T-helper 1 cell treated with Interleukin-12 subunit alpha and Interleukin-12 subunit beta and Interleukin-4 antibody, amounts not matched to agents 30 ng/mL and 1 ng/mL, for 36 hours (primary cell): Measurements from ENCODE around the gene ZNRF2. TPM values are rescaled to one million over a fixed set of nuclear protein-coding genes. Genes with fewer than 3 reads are reported as not detected.

Source experiments
- intact Hi-C: fragments of 100-400 bp; cut with micrococcal nuclease; formaldehyde crosslinking; loops from one replicate; pipeline ENCODE4 v1.15.1; 2024
- total RNA-seq: library from RNA; stranded (reverse); gene quantifications from 2 replicates; pipeline ENCODE4 v1.2.3, GENCODE V29; 2022

ZNRF2 gene
- total RNA-seq, 1 donor from 2014 or later: 15.6 TPM

DNA sequence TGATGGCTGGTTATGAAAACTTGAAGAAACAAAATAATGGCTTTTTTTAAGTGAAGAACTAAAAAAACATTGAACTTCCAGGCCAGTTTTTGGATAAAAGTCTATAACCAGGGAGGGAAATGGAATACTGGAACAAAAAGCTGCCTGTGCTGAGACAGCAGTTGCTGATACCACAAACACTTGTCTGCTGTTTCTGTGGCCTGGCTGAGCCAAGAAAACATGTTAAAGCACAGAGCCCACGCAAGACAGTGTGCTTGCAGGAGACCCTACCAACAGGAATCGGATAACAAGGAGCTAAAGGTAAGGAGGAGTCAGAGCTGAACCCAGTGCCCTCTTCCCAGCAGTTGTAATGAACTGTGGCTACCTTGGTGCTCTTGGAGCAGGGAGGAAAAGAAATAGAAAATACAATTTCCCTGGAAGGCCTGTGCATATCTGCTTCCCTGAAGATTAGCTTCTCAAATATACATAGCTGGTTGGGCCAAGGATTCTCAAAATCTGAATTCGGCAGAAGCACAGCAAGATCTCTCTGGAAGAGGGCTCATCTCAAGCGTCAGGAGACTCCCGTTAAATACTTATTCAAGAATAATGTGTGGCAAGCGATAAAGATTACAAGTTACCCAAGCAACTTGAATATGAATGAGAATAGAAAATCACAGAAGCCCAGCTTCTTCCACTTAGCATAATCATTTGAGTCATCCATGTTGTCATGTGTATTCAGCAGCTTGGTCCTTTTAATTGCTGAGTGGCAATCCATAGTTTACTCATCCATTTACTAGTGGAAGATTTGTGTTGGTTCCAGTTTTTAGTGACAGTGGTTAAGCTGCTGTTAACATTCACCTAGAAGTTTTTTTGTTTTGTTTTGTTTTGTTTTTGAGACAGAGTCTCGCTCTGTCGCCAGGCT, 106.6 kb downstream of the ZNRF2 start:
- intact Hi-C loops: no loop called here

DNA sequence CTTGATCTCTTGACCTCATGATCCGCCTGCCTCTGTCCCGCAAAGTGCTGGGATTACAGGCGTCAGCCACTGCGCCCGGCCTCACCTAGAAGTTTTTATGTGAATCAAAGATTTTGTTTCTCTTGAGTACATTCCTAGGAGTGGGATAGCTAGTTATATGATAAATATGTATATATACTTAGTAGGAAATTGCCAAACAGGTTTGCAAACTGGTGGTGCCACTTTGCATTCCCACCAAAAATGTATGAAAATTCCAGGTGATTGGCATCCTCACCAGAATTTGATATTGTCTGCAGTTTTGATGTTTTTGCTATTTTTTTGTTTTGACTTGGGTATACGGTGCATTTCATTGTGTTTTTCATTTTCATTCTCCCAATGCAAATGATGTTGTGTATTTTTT, 107.4 kb downstream of the ZNRF2 start:
- intact Hi-C loops: no loop called here

DNA sequence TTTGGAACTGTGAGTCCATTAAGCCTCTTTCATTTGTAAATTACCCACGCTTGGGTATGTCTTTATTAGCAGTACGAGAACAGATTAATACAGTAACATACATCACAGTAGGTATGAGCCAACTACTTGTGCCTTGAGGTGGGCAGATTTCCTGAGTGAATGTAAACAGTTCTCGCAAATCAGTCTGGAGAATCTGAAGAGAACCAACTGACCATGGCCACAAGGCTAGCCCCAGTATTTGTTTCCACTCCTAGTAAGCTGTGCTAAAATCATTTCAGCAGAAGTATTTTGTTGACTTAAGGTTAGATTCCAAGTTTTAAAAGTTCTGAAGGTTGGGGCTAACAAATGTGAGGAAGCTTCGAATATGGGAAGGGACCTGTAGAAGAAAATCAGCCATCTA, 111.3 kb downstream of the ZNRF2 start:
- intact Hi-C loops: no loop called here

DNA sequence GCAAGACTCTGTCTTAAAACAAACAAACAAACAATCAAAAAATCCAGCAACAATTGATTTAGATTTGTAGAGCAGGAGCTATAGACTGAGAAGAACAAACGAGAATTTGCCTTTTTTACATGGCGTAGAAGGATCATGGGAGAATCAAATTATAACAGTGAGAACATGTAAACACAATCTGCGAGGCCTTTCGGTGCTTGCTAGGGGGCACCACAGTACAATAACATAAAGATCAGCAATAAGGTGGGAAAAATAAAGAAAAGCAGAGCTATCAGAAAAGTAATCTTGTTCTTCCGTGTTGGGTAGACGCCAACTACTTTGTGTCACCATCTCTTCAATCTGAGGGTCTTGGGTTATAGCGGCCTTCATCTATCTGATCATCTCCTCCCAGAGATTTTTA, 112.0 kb downstream of the ZNRF2 start:
- intact Hi-C loops: no loop called here

DNA sequence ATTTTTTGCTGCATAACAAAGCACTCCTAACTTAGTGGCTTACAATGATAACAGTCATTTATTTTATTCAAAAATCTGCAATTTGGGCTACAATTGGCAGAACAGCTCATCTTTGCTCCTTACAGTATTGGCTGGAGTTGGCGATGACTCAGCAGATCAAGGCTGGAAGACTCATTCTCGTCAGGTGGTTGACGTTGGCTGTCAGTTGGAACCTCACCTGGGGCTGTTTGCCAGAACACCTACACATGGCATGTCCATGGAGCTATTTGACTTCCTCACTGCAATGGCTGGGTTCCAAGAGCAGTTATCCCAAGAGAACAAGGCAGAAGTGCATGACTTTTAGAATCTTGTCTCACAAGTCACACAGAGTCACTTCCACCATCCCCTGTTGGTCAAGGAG, 119.1 kb downstream of the ZNRF2 start:
- intact Hi-C loops: no loop called here

DNA sequence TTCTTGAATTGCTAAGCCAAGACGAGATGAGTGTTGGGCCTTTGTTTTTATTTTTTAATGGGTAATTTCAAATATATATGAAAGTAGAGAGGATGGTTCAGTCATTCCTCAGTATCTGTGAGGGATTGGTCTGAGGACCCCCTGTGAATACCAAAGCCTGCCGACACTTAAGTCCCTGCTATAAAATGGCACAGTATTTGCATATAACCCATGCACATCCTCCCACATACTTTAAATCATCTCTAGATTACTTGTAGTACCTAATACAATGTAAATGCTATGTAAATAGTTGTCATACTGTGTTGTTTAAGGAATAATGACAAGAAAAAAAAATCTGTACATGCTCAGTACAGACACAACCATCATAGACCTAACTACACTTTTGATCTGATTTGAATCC, 120.8 kb downstream of the ZNRF2 start:
- intact Hi-C loops: no loop called here

DNA sequence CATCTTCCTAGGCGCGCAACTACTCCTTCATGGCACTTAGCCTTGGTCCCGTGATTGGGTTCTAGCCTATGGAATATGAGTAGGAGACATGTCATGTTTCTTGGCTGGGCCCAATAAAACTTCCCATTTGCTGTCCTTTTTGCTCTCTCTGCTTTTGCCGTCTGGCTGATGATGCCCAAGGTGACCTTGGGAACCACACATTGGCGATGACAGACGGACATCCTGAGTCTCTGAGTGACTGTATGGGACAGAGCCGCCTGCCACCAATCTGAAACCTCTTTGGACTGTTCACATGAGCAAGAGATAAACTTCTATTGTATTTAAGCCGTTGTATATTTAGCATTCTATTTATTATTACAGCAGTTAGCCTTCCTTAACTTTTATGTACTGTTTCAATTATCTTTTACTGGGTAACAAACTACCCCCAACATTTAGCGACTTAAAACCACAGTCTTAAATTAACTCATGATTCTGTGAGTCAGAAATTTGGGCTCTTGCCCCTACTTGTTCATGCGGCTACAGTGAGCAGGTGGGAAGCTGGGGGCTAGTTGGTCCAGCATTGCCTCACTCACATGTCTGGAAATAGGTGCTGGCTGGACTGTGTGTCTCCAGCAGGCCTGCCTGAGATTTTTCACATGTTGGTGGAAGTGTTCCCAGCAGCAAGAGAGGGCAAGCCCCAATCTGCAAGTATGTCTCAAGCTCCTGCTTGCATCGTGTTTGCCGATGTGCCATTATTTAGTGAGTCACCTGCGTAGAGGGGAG, 122.4 kb downstream of the ZNRF2 start:
- intact Hi-C loops: no loop called here

DNA sequence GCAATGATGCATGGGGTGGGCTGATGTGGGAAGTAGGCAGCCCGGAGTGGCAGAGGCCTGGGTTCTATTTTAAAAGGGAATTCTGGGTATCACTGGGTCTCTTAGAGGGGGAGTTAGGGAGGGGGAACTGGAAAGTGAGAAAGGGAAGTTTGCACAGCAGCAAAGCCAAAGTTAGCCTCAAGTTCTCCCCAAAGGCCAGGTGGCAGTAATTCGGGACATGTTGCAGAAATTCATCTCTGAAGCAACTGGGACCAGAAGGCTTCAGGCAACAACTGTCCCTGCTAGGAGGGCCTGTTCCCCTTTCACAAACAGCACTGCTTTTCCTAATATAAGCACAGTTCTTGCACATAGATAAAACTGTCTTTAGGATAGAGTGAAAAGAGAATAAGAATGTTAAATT, 126.8 kb downstream of the ZNRF2 start:
- intact Hi-C loops: loop anchor here (5.0 kb wide), 1 partner anchor 249 kb away; no protein-coding TSS in a partner anchor

DNA sequence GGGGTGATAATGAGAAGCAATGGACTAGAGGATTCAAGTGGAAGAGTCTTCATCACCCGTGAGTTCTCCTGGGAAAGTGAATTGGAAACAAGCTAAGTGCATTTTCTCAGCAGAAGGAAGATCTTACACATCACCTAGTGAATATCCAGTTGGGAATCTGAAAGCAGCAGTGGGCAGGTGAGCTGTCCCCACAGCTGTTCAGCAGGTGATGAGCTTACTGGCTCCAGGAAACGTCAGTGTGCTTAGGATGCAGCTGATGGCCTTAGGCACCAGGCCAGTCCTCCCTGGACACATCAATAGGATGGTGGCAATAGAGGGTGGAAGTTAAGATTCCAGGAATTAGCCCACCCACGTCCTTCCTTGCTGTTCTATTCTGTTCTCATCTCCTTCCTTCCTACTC, 127.5 kb downstream of the ZNRF2 start:
- intact Hi-C loops: loop anchor here (5.0 kb wide), 1 partner anchor 250 kb away; no protein-coding TSS in a partner anchor

DNA sequence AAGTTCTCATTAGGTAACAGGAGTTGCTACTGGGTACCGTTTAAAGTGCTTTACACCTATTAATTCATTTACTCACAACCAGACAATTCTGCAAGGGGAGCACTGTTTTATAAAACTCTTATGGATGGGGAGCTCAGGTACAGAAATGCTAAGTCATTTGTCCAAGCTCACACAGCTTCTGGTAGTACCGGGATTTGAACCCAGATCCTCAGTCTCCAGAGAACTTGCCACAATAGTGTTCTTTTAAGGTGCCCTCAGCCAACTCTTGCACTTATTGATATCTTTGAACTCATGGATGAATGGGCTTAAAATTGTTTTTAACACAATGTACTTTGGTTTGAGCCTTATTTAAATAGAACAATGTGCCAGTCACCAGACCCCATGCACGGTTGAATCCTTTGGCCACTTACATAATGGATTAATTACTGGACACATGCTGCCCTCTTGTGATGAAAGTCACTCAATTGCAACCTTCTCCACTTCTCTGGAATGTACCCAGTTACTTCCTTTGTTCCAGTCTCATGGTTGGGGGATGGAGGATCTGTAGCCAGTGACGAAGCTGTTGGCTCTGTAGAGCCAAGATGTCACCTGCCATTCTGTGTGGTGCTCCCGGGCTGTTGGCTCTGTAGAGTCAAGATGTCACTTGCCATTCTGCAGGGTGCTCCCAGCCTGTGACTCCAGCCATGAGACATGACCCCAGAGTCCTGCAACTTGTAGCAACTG, 128.5 kb downstream of the ZNRF2 start:
- intact Hi-C loops: loop anchor here (1.0 to 5.0 kb wide), 2 partner anchors 137 to 251 kb away; no protein-coding TSS in a partner anchor

DNA sequence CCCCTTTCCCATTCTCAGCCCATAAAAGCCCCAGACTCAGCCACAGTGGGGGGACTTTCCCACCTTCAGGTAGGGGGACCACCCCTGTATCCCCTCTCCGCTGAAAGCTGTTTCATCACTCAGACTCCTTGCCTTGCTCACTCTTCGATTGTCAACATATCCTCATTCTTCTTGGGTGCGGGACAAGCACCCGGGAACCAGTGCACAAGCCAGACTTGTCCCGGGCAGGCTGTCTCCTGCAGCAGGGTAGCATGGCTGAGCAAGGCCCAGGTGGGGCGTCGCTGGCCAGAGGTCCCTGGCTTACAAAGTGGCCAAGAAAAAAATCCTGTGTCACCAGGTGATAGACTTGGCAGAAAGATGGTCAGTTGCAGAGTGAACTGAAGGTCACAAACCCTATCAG, 129.5 kb downstream of the ZNRF2 start:
- intact Hi-C loops: loop anchor here (1.0 to 5.0 kb wide), 2 partner anchors 138 to 252 kb away; no protein-coding TSS in a partner anchor

Other genes starting within 250 kb of the ZNRF2 start
- 1.1 and 1.5 TPM in 2 replicates for gene MTURN, start 149.6 kb upstream of the ZNRF2 start, total RNA-seq
- 20.1 and 23.2 TPM in 2 replicates for gene NOD1, start 194.2 kb downstream of the ZNRF2 start, total RNA-seq
- 36.3 and 42.7 TPM in 2 replicates for gene GGCT, start 220.2 kb downstream of the ZNRF2 start, total RNA-seq